Measurements from ENCODE around the gene SLC9A9. TPM values are rescaled to one million over a fixed set of nuclear protein-coding genes. Genes with fewer than 3 reads are reported as not detected.

SLC9A9 gene
- total and polyA plus RNA-seq, 2 of the 8 experiments (the other 6 are each of a cell fraction or from before 2014, with no cell fraction given) = 0.48 to 1.1 TPM

- 83% methylated on average over 3 of the region's 3 CpGs; no CpG with 5 or more reads in 1 of the 2 experiments for WGBS, 2 experiments (ENCODE audit: extremely low coverage in 1 of 2, insufficient coverage in 1 of 2, insufficient read length in 1 of 2, insufficient replicate concordance in 2 of 2, low coverage in 1 of 2, low lambda C conversion rate in 2 of 2, missing lambda C conversion rate in 1 of 2)
- H3K4me2 ChIP-seq (ENCODE audit: insufficient read depth in 1 of 2, low read depth in 2 of 2, low read length in 2 of 2) = no peak overlapping the region
- DNase-seq (ENCODE audit: low read depth in 1 of 2, low spot score in 2 of 2) (no peak), FAIRE-seq (no peak)
- no peaks in the 10 kb centered on the region for H3K27me3 ChIP-seq (replicated peaks in 1 of 4; ENCODE audit: control insufficient read depth in 3 of 4, extremely low read depth in 1 of 4, insufficient read depth in 3 of 4, low read length in 3 of 4)
- no peak overlapping the region for H2BK20ac ChIP-seq (ENCODE audit: low read length)
- H2BK12ac ChIP-seq (ENCODE audit: low read depth, low read length) = no peak overlapping the region
- no peaks in the 10 kb centered on the region for H3K79me1 ChIP-seq (ENCODE audit: low read depth, low read length)
- H2BK15ac ChIP-seq (ENCODE audit: low read length) = no peak overlapping the region
- H3K4me1 ChIP-seq (replicated peaks in 1 of 4; ENCODE audit: control insufficient read depth in 3 of 4, insufficient read depth in 4 of 4, low read length in 3 of 4) = no peaks in the 10 kb centered on the region
- no peak overlapping the region for H3K4me3 ChIP-seq (ENCODE audit: extremely low read depth in 1 of 4, insufficient read depth in 2 of 4, low read depth in 3 of 4, low read length in 4 of 4)
- no peak overlapping the region for H4K5ac ChIP-seq (ENCODE audit: insufficient read length, low read depth, low read length)
- H3K9me3 ChIP-seq (ENCODE audit: insufficient read depth in 2 of 2, low read depth in 1 of 2, low read length in 1 of 2) = no peaks in the 10 kb centered on the region
- ChIA-PET POLR2A (ENCODE audit: partially characterized antibody) (no interaction called here), CTCF (ENCODE audit: partially characterized antibody) (interaction anchor here (1.2 kb wide), 1 partner anchor 217 kb away, joined by 3 read pairs; no protein-coding TSS in a partner anchor)
- no peak overlapping the region for H3K23ac ChIP-seq (ENCODE audit: insufficient read length)
- no peaks in the 10 kb centered on the region for H3K36me3 ChIP-seq (ENCODE audit: control insufficient read depth in 2 of 4, insufficient read depth in 4 of 4, low read length in 3 of 4)
- no peak overlapping the region for H4K8ac ChIP-seq (ENCODE audit: extremely low read depth, insufficient read depth, low read length)
- H3K14ac ChIP-seq (ENCODE audit: insufficient read length) = no peak overlapping the region
- no peak overlapping the region for H3K27ac ChIP-seq (ENCODE audit: low read depth, low read length)
- no peak overlapping the region for H3K9ac ChIP-seq (replicated peaks in 1 of 4; ENCODE audit: extremely low read depth in 1 of 4, low read depth in 3 of 4, low read length in 3 of 4)
- H3K4ac ChIP-seq (replicated peaks; ENCODE audit: insufficient read length, low read depth, low read length) = no peak overlapping the region
- H3K56ac ChIP-seq (replicated peaks; ENCODE audit: insufficient read length, low read depth, low read length) = no peak overlapping the region
- no peak overlapping the region for H2BK120ac ChIP-seq (replicated peaks; ENCODE audit: low read depth, low read length)
- no peaks in the 10 kb centered on the region for H3K79me2 ChIP-seq (ENCODE audit: control insufficient read depth in 1 of 2, insufficient read depth in 2 of 2, low read length in 2 of 2)
- no peak overlapping the region for H3K18ac ChIP-seq (ENCODE audit: extremely low read depth, low read length)
- H2BK5ac ChIP-seq (ENCODE audit: low read depth, low read length) = no peak overlapping the region
- H4K20me1 ChIP-seq (replicated peaks in 1 of 2; ENCODE audit: control insufficient read depth in 1 of 2, insufficient read depth in 2 of 2, low read length in 2 of 2) = no peaks in the 10 kb centered on the region
- H3K23me2 ChIP-seq (ENCODE audit: low read depth, low read length) = no peaks in the 10 kb centered on the region
- H4K91ac ChIP-seq (replicated peaks; ENCODE audit: insufficient read length, low read length) = no peak overlapping the region
- H2AK5ac ChIP-seq (ENCODE audit: low read depth, low read length) = no peak overlapping the region
- no peak overlapping the region; the same call in 1 of the 2 replicates for H2AFZ ChIP-seq (ENCODE audit: low read length)
- TF ChIP-seq CEBPB (IDR thresholded peaks at IDR 0.05; ENCODE audit: low read depth, low read length) = no peak
- TF ChIP-seq POLR2AphosphoS5 (IDR thresholded peaks at IDR 0.05; ENCODE audit: low read depth, low read length) = no peak
- no peak for TF ChIP-seq SIX5 (IDR thresholded peaks at IDR 0.05; ENCODE audit: low read depth, low read length)
- TF ChIP-seq MAFK (IDR thresholded peaks at IDR 0.05; ENCODE audit: low read depth, low read length) = no peak
- TF ChIP-seq RNF2 (IDR thresholded peaks at IDR 0.05; ENCODE audit: borderline replicate concordance, low read depth, low read length, missing control alignments, poor library complexity, severe bottlenecking) = no peak
- no peak for TF ChIP-seq KDM5A (IDR thresholded peaks at IDR 0.05; ENCODE audit: low read length)
- TF ChIP-seq GTF2F1 (IDR thresholded peaks at IDR 0.05; ENCODE audit: borderline replicate concordance, low read depth, low read length) = no peak
- no peak for TF ChIP-seq RBBP5 (IDR thresholded peaks at IDR 0.05; ENCODE audit: borderline replicate concordance, low read depth, low read length)
- TF ChIP-seq MAX (IDR thresholded peaks at IDR 0.05) = no peak
- TF ChIP-seq HDAC6 (IDR thresholded peaks at IDR 0.05; ENCODE audit: low read depth, low read length) = no peak
- no peak for TF ChIP-seq RAD21 (IDR thresholded peaks at IDR 0.05 in 1 of 2, conservative IDR thresholded peaks at IDR 0.05 in 1 of 2; ENCODE audit: low read depth in 2 of 2, low read length in 2 of 2)
- TF ChIP-seq EZH2 (IDR thresholded peaks at IDR 0.05; ENCODE audit: low read depth, low read length, severe bottlenecking) = no peak
- TF ChIP-seq GABPA (IDR thresholded peaks at IDR 0.05; ENCODE audit: borderline replicate concordance, insufficient read depth, low read length) = no peak
- no peak for TF ChIP-seq ZNF274 (IDR thresholded peaks at IDR 0.05; ENCODE audit: borderline replicate concordance, extremely low read depth, low read length)
These were observed 631.5 kb downstream of the SLC9A9 start for GRCh38 chr3:143216709-143217182.
